Measurements from ENCODE around the gene CEP162.
"Not testable (repeated sequence)": the region's sequence is repeated elsewhere in the genome, so short reads cannot be mapped to it uniquely, and the experiment has no call there.

CEP162 gene

DNA sequence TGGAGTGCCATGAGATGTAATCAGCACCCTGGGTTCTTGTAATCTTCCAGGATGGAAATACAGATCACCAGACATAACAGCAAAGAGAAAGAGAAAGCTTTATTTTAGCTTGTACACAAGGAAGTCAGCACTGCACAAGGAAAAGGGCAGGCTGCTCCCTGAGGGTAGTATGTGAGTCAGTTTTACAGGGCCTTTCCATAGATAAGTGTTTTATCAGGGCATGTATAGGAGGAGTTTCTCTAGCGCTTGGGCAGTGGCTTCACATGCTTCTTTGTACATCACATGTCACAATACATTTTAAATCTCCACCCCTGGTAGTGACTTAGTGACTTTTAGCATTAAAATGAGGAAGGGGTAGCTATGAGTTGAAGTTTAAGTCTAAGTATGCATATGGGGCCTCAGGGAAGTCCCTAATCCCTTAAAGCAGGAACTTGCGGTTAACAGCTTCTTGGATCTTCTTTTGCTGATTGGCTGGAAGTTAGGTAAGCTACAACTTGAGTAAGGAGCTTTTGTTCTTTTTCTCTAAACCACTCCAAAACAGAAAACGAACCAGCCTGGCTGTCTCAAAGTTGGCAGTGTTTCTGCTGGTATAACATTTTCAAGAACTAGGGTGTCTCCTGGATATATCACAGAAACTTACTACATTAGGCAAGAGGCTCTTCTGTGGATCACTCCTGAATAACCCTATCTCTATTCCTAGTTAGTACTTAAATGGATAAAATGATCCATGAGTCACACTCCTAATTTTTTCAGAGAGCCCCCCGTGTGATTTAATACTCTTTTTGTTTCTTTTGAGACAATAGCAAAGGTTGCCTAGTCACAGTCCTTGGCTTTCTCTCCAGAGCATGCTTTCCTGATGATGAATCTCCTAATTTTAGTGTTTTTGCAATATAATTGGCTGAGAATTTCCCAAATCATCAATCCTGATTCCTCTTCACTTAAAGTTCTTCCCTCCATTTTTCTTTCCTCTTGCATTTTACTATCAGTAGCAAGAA, 133.7 kb downstream of the CEP162 start:
- no peak overlapping the region for H3K27ac ChIP-seq
- no peak for TF ChIP-seq ZFX (IDR thresholded peaks at IDR 0.05; ENCODE audit: borderline replicate concordance)
- TF ChIP-seq, protein P1, sequence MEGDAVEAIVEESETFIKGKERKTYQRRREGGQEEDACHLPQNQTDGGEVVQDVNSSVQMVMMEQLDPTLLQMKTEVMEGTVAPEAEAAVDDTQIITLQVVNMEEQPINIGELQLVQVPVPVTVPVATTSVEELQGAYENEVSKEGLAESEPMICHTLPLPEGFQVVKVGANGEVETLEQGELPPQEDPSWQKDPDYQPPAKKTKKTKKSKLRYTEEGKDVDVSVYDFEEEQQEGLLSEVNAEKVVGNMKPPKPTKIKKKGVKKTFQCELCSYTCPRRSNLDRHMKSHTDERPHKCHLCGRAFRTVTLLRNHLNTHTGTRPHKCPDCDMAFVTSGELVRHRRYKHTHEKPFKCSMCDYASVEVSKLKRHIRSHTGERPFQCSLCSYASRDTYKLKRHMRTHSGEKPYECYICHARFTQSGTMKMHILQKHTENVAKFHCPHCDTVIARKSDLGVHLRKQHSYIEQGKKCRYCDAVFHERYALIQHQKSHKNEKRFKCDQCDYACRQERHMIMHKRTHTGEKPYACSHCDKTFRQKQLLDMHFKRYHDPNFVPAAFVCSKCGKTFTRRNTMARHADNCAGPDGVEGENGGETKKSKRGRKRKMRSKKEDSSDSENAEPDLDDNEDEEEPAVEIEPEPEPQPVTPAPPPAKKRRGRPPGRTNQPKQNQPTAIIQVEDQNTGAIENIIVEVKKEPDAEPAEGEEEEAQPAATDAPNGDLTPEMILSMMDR (IDR thresholded peaks at IDR 0.05), result no peak

DNA sequence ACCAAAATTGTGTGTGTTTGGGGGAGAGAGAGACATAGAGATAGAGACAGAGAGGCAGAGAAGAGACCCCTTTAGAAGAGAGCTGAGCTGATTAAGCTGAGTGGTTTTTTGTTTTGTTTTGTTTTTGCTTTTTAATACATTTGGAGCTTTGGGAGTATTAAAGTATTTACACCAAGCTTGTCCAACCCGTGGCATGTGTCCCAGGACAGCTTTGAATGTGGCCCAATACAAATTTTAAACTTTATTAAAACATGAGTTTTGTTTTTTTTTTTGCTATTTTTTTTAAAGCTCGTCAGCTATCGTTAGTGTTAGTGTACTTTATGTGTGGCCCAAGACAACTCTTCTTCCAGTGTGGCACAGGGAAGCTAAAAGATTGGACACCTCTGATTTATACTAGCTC, 137.9 kb downstream of the CEP162 start:
- no peak for TF ChIP-seq ZFX (IDR thresholded peaks at IDR 0.05; ENCODE audit: borderline replicate concordance)
- TF ChIP-seq, protein P1 (IDR thresholded peaks at IDR 0.05), result no peak
- H3K27ac ChIP-seq, result no peak overlapping the region

DNA sequence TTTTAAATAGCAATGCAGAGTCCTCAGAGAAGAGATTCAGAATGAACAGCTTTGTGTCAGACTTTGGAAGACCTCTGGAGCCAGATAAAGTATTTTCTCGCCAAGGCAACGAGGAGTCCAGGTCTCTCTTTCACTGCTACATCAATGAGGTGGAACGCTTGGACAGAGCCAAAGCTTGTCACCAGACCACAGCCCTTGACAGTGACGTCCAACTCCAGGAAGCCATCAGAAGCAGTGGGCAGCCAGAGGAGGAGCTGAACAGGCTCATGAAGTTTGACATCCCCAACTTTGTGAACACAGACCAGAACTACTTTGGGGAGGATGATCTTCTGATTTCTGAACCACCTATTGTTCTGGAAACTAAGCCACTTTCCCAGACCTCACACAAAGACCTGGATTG, 138.4 kb downstream of the CEP162 start:
- H3K27ac ChIP-seq, result no peak overlapping the region
- TF ChIP-seq, protein P1 (IDR thresholded peaks at IDR 0.05), result no peak
- TF ChIP-seq ZFX (IDR thresholded peaks at IDR 0.05; ENCODE audit: borderline replicate concordance), result no peak

DNA sequence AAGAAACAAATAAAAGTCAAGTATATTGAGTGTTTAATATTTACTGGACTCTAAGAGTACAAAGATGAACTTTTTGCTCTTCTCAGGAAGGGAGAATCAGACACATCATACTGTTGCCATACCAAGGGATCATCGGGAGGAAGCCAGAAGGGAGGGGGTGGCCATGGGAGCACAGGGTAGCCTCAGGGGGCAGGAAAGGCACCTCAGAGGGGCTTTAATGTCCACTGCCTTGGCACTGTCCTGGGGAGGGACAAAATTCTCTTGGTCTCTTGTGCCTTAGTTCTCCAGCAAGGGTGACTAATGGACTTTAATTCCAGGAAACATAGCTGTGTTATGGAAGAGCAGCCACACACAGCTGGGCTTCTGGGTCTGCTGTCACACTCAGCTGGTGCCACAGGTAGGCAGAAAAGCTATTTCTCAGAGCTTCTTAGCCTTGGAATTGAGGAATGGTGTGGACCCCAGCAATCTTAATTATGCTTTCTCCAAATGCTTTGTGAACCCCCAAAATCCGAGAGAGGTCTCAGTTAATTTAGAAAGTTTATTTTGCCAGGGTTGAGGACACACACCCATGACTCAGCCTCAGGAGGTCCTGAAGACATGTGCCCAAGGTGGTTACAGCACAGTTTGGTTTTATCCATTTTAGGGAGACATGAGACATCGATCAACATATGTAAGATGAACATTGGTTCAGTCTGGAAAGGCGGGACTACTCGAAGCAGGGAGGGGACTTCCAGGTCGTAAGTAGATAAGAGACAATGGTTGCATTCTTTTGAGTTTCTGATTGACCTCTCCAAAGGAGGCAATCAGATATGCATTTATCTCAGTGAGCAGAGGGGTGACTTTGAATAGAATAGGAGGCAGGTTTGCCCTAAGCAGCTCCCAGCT, 140.7 kb downstream of the CEP162 start:
- TF ChIP-seq ZFX (IDR thresholded peaks at IDR 0.05; ENCODE audit: borderline replicate concordance), result no peak
- TF ChIP-seq, protein P1 (IDR thresholded peaks at IDR 0.05), result no peak
- no peak overlapping the region for H3K27ac ChIP-seq

DNA sequence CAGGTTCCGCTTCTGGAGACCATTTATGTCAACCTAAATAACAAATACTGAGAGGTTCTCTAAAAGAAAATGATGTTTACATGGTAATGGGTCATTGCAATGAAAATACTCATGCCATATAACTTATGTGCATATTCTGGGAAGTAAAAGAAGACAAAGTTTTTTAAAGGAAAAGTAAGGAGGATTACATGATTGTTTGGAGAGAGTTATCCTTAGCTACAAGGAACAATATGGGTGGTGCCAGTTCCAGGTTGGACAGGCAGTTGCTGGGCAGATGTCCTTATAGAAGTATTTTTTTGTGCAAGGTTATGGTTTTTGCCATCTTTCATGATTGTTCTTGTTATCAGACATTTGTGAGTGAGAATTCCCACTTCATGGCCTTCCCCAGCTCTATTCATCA, 141.4 kb downstream of the CEP162 start:
- H3K27ac ChIP-seq, result no peak overlapping the region
- TF ChIP-seq, protein P1 (IDR thresholded peaks at IDR 0.05), result no peak
- no peak for TF ChIP-seq ZFX (IDR thresholded peaks at IDR 0.05; ENCODE audit: borderline replicate concordance)

DNA sequence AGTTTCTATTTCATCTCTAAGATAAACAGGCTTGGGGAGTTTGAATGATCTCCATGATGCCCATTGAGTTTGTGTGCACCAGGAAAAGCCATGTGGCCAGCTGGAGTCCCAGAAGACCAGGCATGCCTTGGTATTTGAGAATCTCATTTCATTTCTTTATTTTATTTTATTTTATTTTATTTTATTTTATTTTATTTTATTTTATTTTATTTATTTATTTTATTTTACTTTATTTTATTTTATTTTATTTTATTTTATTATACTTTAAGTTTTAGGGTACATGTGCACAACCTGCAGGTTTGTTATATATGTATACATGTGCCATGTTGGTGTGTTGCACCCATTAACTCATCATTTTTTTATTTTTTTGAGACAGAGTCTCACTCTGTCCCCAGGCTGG, 142.7 kb downstream of the CEP162 start:
- not testable (repeated sequence) for H3K27ac ChIP-seq

DNA sequence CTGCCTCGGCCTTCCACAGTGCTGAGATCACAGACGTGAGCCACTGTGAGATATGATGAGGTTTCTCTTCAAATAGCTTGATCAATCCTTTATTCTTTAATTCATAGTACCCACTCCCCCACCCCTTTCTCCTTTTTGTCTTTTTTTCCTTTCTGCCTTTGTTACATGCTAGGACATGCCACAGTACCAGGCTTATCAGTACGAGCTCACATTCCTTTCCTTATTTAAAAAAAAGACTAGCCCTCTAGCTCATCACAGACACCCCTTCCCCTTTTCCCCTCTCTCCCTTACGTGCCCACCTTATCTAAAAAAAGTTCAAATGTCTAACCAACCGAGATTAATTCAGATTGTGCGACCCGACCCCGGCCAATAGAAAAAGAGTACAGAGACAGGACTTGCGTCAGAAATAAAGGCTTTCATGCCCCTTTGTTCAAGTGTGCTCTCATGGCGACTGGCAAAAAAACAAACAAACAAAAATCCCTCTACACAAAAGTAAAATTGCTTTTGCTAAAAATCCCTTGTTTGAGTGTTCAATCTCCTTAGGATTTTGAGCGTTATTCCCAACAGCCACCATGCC, 144.7 kb downstream of the CEP162 start:
- TF ChIP-seq, protein P1 (IDR thresholded peaks at IDR 0.05), result no peak
- no peak for TF ChIP-seq ZFX (IDR thresholded peaks at IDR 0.05; ENCODE audit: borderline replicate concordance)
- no peak overlapping the region for H3K27ac ChIP-seq

All from 22Rv1 (cell line).